ENCODE measurements around the gene DUSP9. TPM values are rescaled to one million over a fixed set of nuclear protein-coding genes. Genes with fewer than 3 reads are reported as not detected.

The DUSP9 gene
- total RNA-seq, 2 experiments from 2014 or later: not detected

- no peak overlapping the region for H3K4me3 Mint-ChIP-seq
Measured at GRCh38 chrX:153608806-153609205, 38.2 kb upstream of the DUSP9 start.

GRCh38 chrX:153609917-153610835, 36.8 kb upstream of the DUSP9 start:
- DNase-seq: peak; percentile 72
- Mint-ChIP-seq H3K9me3 (no peaks in the 10 kb centered on the region), H3K4me3 (peak overlapping the region; percentile 71), H3K4me1 (peaks cover 14% of the 10 kb centered on the region), H3K36me3 (ENCODE audit: low read depth) (no peaks in the 10 kb centered on the region), H3K27me3 (peaks cover 16% of the 10 kb centered on the region), H3K27ac (no peak overlapping the region)
- POLR2A ChIA-PET: interaction anchor here (0.8 to 1.7 kb wide), 2 partner anchors 10 to 27 kb away, joined by 4 to 14 read pairs; partner anchors contain the start of gene CCNQ
- CTCF ChIA-PET: interaction anchor here (0.6 to 2.8 kb wide), 18 partner anchors 11 to 669 kb away, joined by 3 to 24 read pairs (median 3); partner anchors contain the start of genes CCNQ, DUSP9 and PNCK

More at GRCh38 chrX:153608806-153609205, 38.2 kb upstream of the DUSP9 start:
- Mint-ChIP-seq H3K4me1 (peaks cover 13% of the 10 kb centered on the region), H3K36me3 (ENCODE audit: low read depth) (no peaks in the 10 kb centered on the region), H3K27me3 (peaks cover 13% of the 10 kb centered on the region), H3K27ac (no peak overlapping the region), H3K9me3 (no peaks in the 10 kb centered on the region)
- DNase-seq: no peak
- POLR2A ChIA-PET: interaction anchor here (1.7 kb wide), 1 partner anchor 9 kb away, joined by 14 read pairs; the partner anchor contains the start of gene CCNQ
- CTCF ChIA-PET: interaction anchor here (1.1 to 2.8 kb wide), 9 partner anchors 9 to 578 kb away, joined by 3 to 24 read pairs (median 5); partner anchors contain the start of genes CCNQ and DUSP9

- Mint-ChIP-seq H3K4me1 (peaks cover 15% of the 10 kb centered on the region), H3K4me3 (no peak overlapping the region), H3K27ac (no peak overlapping the region), H3K9me3 (no peaks in the 10 kb centered on the region), H3K27me3 (peaks cover 18% of the 10 kb centered on the region), H3K36me3 (ENCODE audit: low read depth) (no peaks in the 10 kb centered on the region)
- no peak for DNase-seq
- POLR2A ChIA-PET: no interaction called here
- CTCF ChIA-PET: interaction anchor here (2.1 to 2.8 kb wide), 2 partner anchors 52 to 57 kb away, joined by 13 to 17 read pairs; no protein-coding TSS in a partner anchor
Measured at GRCh38 chrX:153610836-153611213, 36.2 kb upstream of the DUSP9 start.

GRCh38 chrX:153611298-153612095, 35.5 kb upstream of the DUSP9 start:
- H3K9me3 Mint-ChIP-seq: no peaks in the 10 kb centered on the region
- H3K27me3 Mint-ChIP-seq: peaks cover 21% of the 10 kb centered on the region
- ChIA-PET POLR2A (no interaction called here), CTCF (no interaction called here)
- no peak for DNase-seq
- H3K36me3 Mint-ChIP-seq (ENCODE audit: low read depth): no peaks in the 10 kb centered on the region
- no peak overlapping the region for H3K4me3 Mint-ChIP-seq
- peaks cover 15% of the 10 kb centered on the region for H3K4me1 Mint-ChIP-seq
- no peak overlapping the region for H3K27ac Mint-ChIP-seq

- CTCF ChIA-PET: no interaction called here
Measured at GRCh38 chrX:153612413-153612812, 34.6 kb upstream of the DUSP9 start.

GRCh38 chrX:153614818-153615217, 32.2 kb upstream of the DUSP9 start:
- H3K4me1 Mint-ChIP-seq: peaks cover 12% of the 10 kb centered on the region
- DNase-seq: no peak
- peaks cover 20% of the 10 kb centered on the region for H3K27me3 Mint-ChIP-seq
- no peak overlapping the region for H3K4me3 Mint-ChIP-seq
- H3K36me3 Mint-ChIP-seq (ENCODE audit: low read depth): no peaks in the 10 kb centered on the region
- no peak overlapping the region for H3K27ac Mint-ChIP-seq
- POLR2A ChIA-PET: no interaction called here
- CTCF ChIA-PET: no interaction called here
- H3K9me3 Mint-ChIP-seq: no peaks in the 10 kb centered on the region

More at GRCh38 chrX:153612413-153612812, 34.6 kb upstream of the DUSP9 start:
- no peaks in the 10 kb centered on the region for H3K36me3 Mint-ChIP-seq (ENCODE audit: low read depth)
- no peak overlapping the region for H3K4me3 Mint-ChIP-seq
- no peak for DNase-seq
- POLR2A ChIA-PET: no interaction called here
- H3K4me1 Mint-ChIP-seq: peaks cover 15% of the 10 kb centered on the region
- H3K27ac Mint-ChIP-seq: no peak overlapping the region
- no peaks in the 10 kb centered on the region for H3K9me3 Mint-ChIP-seq
- peaks cover 21% of the 10 kb centered on the region for H3K27me3 Mint-ChIP-seq

- POLR2A ChIA-PET: no interaction called here
- CTCF ChIA-PET: no interaction called here
- no peaks in the 10 kb centered on the region for H3K9me3 Mint-ChIP-seq
- no peak overlapping the region for H3K27ac Mint-ChIP-seq
- DNase-seq: no peak
- H3K27me3 Mint-ChIP-seq: peaks cover 11% of the 10 kb centered on the region
- H3K4me1 Mint-ChIP-seq: no peaks in the 10 kb centered on the region
- no peak overlapping the region for H3K4me3 Mint-ChIP-seq
- H3K36me3 Mint-ChIP-seq (ENCODE audit: low read depth): no peaks in the 10 kb centered on the region
Measured at GRCh38 chrX:153620576-153620975, 26.4 kb upstream of the DUSP9 start.

- Mint-ChIP-seq H3K9me3 (no peaks in the 10 kb centered on the region), H3K4me1 (no peaks in the 10 kb centered on the region), H3K36me3 (ENCODE audit: low read depth) (no peaks in the 10 kb centered on the region), H3K27me3 (peaks cover 8% of the 10 kb centered on the region), H3K4me3 (no peak overlapping the region), H3K27ac (no peak overlapping the region)
- ChIA-PET CTCF (no interaction called here), POLR2A (no interaction called here)
- no peak for DNase-seq
Measured at GRCh38 chrX:153621949-153622598, 24.9 kb upstream of the DUSP9 start.

- DNase-seq: no peak
- no peaks in the 10 kb centered on the region for H3K36me3 Mint-ChIP-seq (ENCODE audit: low read depth)
- no peaks in the 10 kb centered on the region for H3K4me1 Mint-ChIP-seq
- H3K4me3 Mint-ChIP-seq: no peak overlapping the region
- CTCF ChIA-PET: no interaction called here
- POLR2A ChIA-PET: no interaction called here
- no peak overlapping the region for H3K27ac Mint-ChIP-seq
- H3K27me3 Mint-ChIP-seq: peaks cover 5% of the 10 kb centered on the region
- no peaks in the 10 kb centered on the region for H3K9me3 Mint-ChIP-seq
Measured at GRCh38 chrX:153622661-153623309, 24.2 kb upstream of the DUSP9 start.

- Mint-ChIP-seq H3K27ac (no peak overlapping the region), H3K36me3 (ENCODE audit: low read depth) (no peaks in the 10 kb centered on the region), H3K9me3 (no peaks in the 10 kb centered on the region), H3K4me1 (no peaks in the 10 kb centered on the region), H3K4me3 (no peak overlapping the region), H3K27me3 (peaks cover 3% of the 10 kb centered on the region)
- DNase-seq: no peak
- ChIA-PET POLR2A (no interaction called here), CTCF (no interaction called here)
Measured at GRCh38 chrX:153623310-153624029, 23.5 kb upstream of the DUSP9 start.

GRCh38 chrX:153624196-153625091, 22.6 kb upstream of the DUSP9 start:
- CTCF ChIA-PET: no interaction called here
- POLR2A ChIA-PET: no interaction called here

More at GRCh38 chrX:153624196-153625091, 22.6 kb upstream of the DUSP9 start:
- no peak for DNase-seq
- no peaks in the 10 kb centered on the region for H3K27me3 Mint-ChIP-seq
- no peaks in the 10 kb centered on the region for H3K9me3 Mint-ChIP-seq
- no peaks in the 10 kb centered on the region for H3K4me1 Mint-ChIP-seq
- H3K4me3 Mint-ChIP-seq: no peak overlapping the region
- H3K36me3 Mint-ChIP-seq (ENCODE audit: low read depth): no peaks in the 10 kb centered on the region
- H3K27ac Mint-ChIP-seq: no peak overlapping the region

All from activated CD4-positive, alpha-beta memory T cell treated with anti-CD3 and anti-CD28 coated beads, Interleukin-2, amount 10 ng/mL, durations not matched to agents 7 days and 5 days (primary cell).